ENCODE data around the gene TYW1.

DNA sequence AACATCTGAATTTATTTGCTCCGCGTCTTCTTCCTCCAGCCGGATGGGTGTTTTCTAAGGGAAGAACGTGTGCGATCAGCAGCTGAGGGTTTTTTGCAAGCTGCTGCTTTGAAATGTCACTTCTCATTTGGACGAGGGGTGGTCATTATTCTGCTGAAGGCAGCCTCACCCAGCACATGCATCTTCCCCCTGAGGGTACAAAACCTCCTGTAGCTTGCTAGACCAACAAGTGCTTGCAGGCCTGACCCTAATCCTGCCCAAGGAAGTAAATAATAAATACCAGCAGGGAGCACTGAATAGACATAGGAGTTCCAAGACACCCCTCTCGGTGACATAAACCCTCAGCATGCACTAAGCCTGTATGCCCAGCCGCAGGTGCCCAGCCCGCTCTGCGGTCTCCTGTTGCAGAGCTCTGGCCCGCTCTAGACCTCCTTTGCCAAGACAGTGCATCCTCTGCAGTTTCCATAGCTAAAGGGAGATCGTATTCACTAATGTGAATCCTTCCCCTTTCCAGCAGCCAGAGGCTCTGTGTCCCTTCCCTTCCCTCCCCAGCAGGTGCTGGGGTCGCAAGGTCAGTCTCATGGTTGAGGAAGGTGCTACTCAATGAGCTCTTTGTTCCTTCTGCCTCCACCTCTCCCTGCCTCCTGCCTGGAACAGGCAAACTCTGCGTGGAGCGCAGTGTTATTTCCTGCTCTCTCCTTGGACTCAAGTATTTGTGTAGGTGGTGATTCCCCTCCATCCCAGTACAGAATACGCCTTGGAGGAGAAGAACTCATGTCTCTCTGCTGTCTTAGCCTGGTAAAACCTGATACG lies 37.9 kb upstream of the TYW1 start:
- no peak for TF ChIP-seq POLR2AphosphoS5 (IDR thresholded peaks at IDR 0.05; ENCODE audit: low read depth, low read length)
- no peak for TF ChIP-seq REST (IDR thresholded peaks at IDR 0.05; ENCODE audit: insufficient read depth in 1 of 2, low read depth in 2 of 2, low read length in 2 of 2)
- TF ChIP-seq SIN3A (IDR thresholded peaks at IDR 0.05; ENCODE audit: borderline replicate concordance, insufficient read depth, low read length): no peak
